HG03521 (cell line): ENCODE measurements around the gene TBC1D9.
A peak's percentile ranks its signal among the peaks of the same experiment; 100 is the strongest.
"Not testable (repeated sequence)": the region's sequence is repeated elsewhere in the genome, so short reads cannot be mapped to it uniquely, and the experiment has no call there.

Experiments used
- ATAC-seq: cut with Tn5 transposase; IDR thresholded peaks from one replicate; pipeline ENCODE4 v1.9.1; 2021; ENCODE audit warnings: mild to moderate bottlenecking, moderate library complexity; ENCODE audit not compliant: unreplicated experiment

Gene TBC1D9

DNA sequence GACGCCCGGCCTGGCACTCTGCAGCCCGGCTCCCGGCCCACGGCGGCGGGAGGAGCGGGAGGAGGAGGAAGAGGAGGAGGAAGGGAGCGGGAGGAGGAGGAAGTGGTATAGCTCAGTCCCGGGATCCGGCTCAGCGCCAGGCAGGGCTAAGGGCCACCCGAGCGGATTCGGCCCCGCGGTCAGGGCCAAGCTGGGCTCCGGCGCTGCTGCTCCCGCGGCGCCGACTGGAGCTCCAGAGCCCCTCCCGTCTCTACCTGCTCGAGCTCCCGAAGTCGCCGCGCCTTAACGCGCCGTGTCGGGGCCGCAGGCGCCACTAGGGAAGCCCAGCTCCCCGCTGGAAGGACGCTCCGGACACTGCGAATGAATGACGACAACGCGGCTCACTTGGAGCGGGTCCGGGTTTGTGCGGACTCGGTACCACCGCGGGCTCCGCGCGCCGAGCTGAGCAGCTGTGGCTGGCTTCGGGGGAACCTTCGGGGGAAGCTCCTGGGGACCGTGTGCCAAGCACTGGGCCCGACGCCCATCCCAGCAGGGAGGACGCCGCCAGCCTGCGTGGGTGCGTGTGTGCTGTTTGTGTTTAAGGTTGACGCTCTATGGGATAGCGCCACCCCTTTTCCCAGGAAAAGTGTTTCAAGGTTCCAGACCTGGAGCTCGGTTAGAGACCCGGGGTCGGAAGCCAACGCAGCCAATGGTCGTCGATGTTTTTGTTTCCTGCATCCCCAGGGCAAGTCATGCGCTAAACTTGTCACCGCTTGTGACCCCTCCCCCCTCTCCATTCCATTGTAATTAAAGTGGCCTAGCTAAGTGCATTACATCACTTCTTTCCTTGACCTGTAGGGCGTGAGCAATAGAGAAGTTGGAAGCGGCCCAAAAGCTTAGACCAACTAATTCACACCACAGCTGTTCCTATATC is at the start of gene TBC1D9:
Gene TBC1D9, minus strand, starts transcription at position 67 of the 913 bp plus-strand sequence. CDS start 340 bp downstream, outside the sequence.
- peak; percentile 34 for ATAC-seq

- no peak for ATAC-seq
These were observed 49.1 kb upstream of the TBC1D9 start for GRCh38 chr4:140805293-140805692.

GRCh38 chr4:140802591-140802990 is 46.4 kb upstream of the TBC1D9 start:
- no peak for ATAC-seq

GRCh38 chr4:140800666-140801065 is 44.5 kb upstream of the TBC1D9 start:
- ATAC-seq: no peak

DNA sequence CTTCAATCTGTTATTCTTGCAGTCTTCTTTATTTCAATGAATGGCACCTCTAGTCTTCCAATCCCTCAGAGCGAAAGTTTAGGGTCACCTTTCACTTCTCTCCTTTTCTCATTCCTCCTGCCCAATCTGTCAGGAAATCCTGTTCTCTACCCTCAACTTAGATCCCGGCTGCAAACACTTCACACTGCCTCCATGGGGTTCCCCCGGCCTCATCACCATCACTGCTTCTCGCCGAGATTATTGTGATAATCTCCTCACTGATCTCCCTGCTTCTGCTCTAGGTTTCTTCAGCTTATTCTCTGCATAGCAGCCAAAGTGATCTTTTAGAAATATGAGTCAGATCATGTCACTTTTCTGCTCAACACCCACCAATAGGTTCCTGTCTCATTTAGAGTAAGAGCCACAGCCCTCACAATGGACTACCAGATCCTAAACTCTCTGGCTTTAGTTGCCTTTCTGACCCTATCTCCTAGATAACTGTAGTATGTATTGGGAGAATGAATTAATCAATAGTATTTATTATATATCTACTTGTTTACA is 43.6 kb upstream of the TBC1D9 start:
- ATAC-seq: no peak

DNA sequence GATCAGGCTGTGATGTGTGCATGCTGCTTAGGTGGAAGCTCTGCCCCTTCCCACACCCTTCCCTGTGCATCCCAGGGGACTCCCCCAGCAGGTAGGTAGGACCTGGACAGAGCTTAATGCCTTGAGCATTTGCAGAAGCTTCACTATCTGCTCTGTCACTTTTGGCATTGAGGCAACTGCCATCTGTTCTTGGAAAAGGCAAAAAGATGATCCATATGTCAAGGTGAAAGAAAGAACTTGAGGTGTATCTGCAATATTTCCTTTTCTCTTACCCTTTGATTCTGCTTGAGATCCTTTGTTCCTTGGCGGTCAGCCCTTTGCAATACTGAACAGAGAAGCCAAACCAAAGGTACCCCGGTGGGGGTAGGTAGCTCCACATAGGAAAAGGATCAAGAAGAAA is 37.1 kb upstream of the TBC1D9 start:
- ATAC-seq: no peak

- ATAC-seq: peak; percentile 88
These were observed 34.6 kb upstream of the TBC1D9 start for GRCh38 chr4:140790765-140791164.

GRCh38 chr4:140790171-140790570 is 34.0 kb upstream of the TBC1D9 start:
- no peak for ATAC-seq

GRCh38 chr4:140789759-140790158 is 33.6 kb upstream of the TBC1D9 start:
- no peak for ATAC-seq

DNA sequence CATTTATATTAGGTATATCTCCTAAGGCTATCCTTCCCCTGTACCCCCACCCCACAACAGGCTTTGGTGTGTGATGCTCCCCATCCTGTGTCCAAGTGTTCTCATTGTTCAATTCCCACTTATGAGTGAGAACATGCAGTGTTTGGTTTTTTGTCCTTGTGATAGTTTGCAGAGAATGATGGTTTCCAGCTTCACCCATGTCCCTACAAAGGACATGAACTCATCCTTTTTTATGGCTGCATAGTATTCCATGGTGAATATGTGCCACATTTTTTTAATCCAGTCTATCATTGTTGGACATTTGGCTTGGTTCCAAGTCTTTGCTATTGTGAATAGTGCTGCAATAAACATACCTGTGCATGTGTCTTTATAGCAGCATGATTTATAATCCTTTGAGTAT is 26.6 kb upstream of the TBC1D9 start:
- not testable (repeated sequence) for ATAC-seq

- no peak for ATAC-seq
These were observed 25.4 kb upstream of the TBC1D9 start for GRCh38 chr4:140781596-140781995.

- ATAC-seq: no peak
These were observed 21.7 kb upstream of the TBC1D9 start for GRCh38 chr4:140777894-140778293.

DNA sequence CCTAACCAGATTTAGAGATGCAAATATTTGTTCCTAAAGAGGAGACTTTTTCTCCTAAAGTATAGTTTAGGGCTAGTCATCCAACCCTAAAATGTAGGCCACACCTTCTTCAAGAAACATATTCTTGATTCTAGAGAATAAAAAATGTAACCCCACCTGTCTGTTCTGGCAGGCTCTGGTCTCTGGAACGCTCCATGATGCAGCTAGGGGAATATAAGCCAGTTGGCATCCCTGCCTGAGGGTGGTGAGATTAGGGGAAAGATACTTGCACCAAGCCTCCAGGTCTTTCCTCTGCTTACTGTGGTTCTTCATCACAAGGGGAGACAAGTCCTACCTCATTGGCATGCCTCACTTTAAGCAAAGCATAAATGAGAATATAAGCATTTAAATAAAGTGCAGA is 21.2 kb upstream of the TBC1D9 start:
- ATAC-seq: no peak

DNA sequence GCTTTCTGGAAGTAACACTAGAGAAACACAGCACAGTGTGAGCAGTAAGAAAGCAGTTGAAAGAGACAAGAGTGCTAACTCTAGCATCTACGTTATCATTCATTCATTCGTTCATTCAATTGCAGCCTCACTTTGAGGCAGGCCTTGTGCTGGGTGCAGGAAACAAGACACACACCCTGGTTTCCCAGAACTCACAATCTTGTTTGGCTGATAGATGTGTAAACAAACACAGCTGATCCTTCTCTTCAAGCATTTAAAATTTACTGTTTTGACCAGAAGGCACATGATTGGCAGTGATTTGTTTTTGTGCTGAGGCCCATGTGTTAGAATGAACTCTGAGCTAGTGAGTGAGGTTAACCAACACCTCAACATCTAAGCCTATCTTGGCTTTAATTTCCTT is 20.4 kb upstream of the TBC1D9 start:
- no peak for ATAC-seq

GRCh38 chr4:140774956-140775355 is 18.8 kb upstream of the TBC1D9 start:
- no peak for ATAC-seq

DNA sequence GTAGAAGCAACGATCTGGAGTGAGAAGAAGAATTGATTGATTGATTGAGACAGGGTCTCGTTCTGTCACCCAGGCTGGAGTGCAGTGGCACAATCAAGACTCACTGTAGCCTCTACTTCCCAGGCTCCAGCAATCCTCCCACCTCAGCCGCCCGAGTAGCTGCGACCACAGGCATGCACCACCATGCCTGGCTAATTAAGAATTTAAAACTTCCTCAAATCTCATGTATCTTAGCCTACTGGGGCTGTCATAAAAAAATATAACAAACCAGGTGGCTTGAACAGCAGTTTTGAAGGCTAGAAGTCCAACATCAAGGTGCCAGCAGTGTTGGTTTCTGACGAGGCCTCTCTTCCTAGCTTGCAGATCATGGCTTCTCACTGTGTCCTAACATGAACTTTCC is 18.3 kb upstream of the TBC1D9 start:
- ATAC-seq: no peak

DNA sequence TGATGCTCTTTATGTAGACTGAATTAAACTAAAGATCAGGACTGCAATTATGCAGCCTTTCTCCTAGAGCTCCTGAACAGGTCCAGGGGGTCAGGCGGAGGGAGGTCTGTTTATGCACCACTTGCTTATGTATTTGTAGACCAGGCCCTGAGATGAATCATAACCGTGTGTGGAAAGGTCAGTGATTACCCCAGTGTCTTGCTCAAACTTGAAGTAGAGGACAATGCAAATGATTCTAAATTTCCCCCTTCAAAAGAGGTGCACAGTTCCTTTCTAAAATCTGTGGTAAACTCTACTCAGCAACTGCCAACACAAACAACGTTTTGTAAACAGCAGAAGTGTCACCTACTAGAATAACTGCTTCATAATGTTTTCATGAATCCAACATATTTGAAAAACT is 13.0 kb upstream of the TBC1D9 start:
- no peak for ATAC-seq

DNA sequence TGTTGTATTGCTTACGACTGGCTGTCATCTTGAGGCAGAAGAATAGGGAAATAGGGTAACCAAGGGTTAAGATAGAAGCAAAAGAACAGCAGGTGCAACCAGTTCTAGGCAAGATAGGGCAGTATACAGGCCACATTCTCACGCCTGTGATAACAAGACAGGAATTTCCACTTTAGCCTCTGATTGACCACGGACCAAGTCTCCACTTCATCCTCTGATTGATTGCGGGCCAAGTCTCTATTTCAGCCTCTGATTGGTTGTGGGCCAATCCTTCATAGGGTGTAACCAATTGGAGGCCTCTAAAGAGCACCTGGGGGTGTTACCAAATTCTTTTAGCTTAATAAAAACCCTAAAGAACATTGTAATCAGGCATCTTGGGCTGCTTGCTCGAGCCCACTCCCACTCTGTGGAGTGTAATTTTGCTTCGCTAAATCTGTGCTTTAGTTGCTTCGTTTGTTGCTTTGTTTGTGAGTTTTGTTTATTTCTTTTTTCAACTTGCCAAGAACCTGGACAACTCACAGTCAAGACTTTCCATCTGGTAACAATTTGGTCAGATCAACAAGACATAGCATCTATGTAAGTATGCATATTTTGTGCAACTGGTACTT is 8.7 kb upstream of the TBC1D9 start:
- ATAC-seq: no peak

DNA sequence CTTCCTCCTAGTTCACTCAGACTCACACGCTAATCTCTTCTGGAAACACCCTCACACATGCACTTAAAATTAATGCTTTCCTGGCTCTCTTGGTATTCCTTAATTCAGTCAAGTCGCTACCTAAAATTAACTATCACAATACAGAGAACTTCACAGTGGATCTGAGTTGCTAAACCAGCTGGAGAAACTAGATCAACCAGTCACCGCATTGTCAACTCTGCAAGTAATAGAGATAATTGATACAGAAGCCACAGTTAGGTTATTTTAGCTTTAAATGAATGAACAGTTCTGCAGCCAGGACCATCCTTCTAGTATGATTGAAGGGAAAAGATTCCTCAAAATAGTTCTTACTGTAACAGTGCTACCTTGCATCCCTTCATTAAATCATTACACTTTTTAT is 6.0 kb upstream of the TBC1D9 start:
- ATAC-seq: no peak

DNA sequence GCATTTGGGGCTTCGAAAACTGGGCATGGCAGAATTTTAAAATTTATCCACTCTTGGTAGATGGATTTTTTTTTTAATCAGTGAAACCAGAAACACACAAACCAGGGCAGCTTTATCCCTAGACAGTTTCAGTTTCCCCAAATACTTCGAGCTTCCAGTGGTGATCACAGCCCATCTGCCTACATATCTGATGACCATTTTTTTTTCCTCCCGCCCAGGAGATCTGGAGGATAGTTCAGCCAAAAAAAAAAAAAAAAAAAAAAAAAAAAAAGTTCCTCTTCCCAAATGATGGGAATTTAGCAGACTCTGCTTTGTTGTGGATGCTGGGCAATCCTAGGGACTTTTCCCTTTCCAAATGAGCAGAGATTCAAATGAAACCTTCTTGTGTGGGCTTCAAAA is 1.0 kb upstream of the TBC1D9 start:
- ATAC-seq: no peak

GRCh38 chr4:140755774-140756318 is 339 bp downstream of the TBC1D9 start:
- ATAC-seq: peak; percentile 43
